Left hindlimb (tissue), 1 donor: ENCODE measurements around the gene PEX19.
"Not testable (repeated sequence)": the region's sequence is repeated elsewhere in the genome, so short reads cannot be mapped to it uniquely, and the experiment has no call there.

ENCODE experiments used
- DNase-seq: peaks from one replicate; pipeline ENCODE4 v3.0.0-alpha.2; 2018

Gene PEX19

DNA sequence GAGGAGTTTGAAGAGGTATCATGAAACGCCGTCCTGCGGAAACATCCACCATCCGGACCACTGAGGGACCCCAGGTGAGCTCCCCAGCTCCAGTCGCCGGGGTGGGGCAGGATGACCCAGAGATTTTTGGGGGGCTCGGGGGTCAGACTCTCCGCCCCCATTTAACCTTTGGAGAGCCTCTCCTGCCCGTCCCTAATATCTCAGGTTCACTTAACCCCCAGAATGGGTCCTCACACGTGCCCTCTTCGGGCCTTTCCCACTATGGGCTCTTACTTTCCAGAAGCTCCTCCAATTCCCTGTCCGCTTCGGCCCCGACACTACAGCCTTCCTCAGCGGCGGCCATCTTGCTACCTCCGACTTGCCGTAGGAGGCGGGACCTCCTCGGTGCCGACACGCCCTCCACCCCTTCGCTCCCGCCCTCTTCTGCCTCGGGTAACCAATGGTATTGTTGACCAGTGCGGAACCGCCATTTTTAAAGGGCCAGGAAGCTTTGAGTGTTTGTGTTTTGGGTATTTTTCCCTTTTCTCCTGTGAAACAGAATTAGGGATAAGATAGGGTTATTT, at the start of gene PEX19:
Gene PEX19, minus strand, starts transcription at position 352 of the 563 bp plus-strand sequence. Its CDS starts 9 bp downstream, at position 343.
- peak; percentile 95 for DNase-seq

DNA sequence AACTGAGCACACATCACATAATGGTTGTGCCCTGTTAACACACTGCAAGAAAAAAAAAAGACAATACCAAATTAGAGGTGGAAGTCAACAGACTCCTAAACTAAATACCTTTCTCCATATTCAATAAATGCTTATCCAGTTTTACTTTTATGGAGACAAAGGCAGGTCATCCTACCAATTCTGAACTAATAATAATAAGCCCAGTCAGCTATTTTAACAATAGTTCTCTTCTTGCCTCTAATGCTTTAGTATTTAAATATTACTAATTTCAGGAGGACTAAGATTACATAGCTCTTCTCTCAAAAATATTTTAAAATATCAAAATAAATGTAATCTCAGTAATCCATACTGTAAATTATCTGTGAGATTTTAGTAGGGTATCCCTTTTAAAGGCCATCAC, 47.6 kb upstream of the PEX19 start:
- no peak for DNase-seq

- DNase-seq = no peak
Measured at GRCh38 chr1:160330119-160330518, 45.2 kb upstream of the PEX19 start.

- no peak for DNase-seq
Measured at GRCh38 chr1:160328184-160328583, 43.3 kb upstream of the PEX19 start.

- DNase-seq = no peak
Measured at GRCh38 chr1:160326418-160326817, 41.5 kb upstream of the PEX19 start.

GRCh38 chr1:160325252-160325651, 40.3 kb upstream of the PEX19 start:
- DNase-seq = no peak

GRCh38 chr1:160322831-160323230, 37.9 kb upstream of the PEX19 start:
- DNase-seq = no peak

DNA sequence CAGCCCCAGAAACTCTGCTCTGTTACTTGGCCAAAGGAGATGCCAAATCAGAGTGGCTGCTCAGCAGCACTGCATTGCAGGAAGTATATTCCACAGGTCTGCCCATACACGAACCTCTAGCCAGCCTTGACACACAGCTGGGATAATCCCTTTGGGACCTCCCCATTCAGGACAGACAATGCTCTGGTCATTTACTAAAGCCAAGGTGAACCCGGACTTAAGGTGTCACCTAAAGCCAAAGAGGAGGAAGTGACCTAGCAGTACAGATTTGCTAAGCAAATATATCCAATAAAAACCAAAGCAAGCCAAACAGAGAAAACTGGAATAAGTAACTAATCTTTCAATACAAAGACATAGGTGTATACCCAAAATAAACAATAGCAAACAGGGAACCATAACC, 30.4 kb upstream of the PEX19 start:
- DNase-seq = no peak

DNA sequence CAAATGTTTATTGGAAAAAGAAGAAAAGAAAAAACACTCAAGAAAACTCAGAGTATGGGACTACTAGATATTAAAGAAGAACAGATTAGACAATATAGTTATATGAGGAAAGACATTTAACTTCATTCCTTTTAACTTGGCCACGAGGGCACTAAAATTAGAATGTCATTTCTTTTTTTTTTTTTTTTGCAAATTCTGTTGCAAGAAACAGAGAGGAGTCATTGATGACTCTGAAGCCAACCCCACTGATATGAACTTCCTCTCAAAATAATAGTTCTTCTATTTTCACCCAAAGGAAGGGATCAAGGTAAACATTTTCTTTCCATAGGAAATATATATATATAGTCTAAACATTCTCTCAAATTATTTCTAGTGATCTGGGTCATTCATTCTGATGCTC, 24.6 kb upstream of the PEX19 start:
- DNase-seq = no peak

GRCh38 chr1:160309185-160309557, 24.2 kb upstream of the PEX19 start:
- DNase-seq = no peak

GRCh38 chr1:160308451-160309184, 23.7 kb upstream of the PEX19 start:
- DNase-seq = no peak

DNA sequence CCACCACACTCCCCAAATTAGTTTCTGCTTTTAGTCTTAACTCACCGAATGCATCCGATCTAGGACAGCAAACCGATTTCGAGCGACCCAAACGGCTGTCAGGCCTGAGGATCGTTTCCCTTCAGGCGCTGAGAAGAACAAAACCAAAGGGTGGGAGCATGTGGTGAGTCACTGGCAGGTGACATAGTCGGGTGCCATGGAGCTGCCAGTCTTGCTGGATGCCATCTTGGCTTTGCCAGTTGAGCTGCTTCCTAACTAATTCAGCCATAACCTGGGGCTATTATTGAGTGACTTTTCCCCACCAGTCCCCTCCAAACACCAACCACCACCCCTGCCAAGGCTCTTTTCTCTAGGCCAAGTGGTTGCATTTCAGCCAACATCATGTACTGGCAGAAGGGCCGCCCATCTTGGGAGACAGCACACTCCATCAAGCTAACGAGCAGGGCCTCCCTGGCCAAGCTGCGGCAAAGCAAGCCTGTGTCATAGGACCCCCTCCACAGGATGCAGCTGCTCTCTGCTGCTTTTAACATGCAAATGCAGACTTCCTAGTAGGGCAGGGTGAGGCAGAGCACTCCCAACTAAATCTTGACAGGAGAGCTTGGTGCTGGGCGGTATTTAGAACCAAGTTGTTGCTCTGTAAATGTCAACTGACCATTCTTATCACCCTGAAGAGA, 22.3 kb upstream of the PEX19 start:
- DNase-seq = no peak

GRCh38 chr1:160300173-160300572, 15.2 kb upstream of the PEX19 start:
- DNase-seq = no peak

DNA sequence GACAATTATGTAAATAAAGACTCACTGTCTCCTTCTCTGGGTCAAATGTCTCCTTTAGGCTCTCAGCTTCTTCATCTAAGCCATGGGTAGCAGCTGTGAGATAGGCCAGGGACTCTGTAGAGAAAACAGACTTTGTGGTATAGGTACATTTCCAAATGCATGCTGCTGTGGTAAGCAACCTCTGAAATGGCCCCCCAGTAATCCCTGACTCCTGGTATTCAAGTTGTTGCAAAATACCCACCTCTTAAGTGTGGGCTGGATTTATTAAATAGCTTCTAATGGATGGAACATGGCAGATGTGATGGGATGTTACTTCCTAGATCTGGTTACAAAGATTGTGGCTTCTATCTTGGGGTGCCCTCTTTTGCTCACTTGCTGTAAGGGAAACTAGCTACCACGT, 11.1 kb upstream of the PEX19 start:
- DNase-seq = no peak

DNA sequence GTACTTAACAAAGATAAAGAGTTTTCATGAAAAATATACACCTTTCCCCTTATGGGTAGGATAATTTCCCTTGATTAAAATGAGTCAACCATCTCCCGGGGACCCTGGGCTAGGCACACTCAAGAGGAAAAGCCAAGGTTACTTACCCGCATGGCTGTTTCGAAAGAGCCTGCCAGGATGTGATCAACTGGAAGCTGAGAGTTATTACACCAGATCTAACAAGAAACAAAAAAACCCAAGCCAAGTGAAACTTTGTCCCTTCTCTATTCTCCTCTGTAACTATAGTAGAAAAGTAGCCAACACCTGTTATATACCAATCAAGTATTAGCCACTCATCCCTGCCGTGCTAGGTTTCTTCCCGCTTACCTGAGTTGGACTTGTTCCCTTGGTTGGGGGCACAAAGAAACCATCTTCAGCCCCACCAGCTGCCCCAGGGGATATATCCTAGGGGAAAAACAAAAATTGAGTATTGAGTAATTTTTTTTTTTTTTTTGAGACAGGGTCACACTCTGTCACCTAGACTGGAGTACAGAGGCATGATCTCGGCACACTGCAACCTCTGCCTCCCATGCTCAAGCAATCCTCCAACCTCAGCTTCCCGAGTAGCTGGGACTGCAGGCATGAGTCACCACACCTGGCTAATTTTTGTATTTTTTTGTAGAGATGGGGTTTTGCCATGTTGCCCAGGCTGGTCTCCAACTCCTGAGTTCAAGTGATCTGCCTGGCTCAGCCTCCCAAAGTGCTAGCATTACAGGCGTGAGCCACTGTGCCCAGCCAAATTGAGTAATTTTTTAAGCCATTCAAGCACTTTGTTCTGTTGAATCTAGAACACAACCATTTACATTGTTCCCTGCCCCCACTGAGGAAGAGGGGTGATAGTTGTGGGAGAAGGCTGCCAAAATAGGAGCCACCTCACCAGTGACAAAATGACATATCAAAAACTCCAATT, 8.4 kb upstream of the PEX19 start:
- DNase-seq = no peak

DNA sequence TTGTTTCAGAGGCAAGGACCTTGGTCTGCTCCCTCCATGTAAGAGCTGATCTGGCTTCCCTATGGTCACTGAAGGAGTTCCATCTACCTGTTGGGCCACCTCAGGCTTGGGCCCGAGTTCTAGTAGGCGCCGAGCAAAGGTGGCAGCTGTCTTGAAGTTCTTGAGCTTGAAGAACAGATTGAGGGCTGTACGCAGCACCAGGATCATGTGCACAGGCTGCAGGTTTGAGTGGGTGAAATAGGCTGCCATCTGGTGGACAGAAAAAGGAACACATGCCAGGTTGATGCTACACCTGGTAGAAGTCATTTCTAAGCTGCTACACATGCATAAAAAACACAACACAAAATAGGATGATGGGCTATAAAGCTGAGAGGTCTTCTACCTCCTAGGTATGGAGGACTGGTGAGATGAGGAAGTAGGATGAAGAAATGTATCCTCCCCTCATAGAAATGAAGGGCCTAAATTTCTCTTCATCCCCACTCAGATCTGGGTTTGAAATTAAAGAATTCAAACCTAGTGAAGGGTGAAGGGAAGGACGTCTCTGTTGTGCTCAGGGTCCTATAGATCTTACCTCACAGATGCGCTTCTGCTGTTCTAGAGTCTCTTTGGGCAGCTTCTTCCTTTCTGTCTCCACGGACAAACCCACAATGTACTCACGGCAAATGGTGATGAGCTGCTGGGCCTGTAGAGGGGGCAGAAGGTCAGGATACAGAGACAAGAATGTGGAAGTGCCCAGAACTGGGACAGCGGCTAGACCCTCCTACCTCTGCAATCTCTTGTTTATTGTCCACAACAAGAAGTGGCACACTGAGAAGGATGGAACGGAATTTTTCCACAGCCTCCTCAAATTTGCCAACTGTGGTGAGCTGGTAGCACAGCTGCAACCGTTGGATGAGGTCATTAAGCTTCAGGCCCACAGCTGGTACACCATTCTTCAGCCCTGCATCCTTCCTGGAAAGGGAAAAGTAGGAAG, 6.6 kb upstream of the PEX19 start:
- DNase-seq = peak; percentile 45

GRCh38 chr1:160287769-160288168, 2.8 kb upstream of the PEX19 start:
- not testable (repeated sequence) for DNase-seq

DNA sequence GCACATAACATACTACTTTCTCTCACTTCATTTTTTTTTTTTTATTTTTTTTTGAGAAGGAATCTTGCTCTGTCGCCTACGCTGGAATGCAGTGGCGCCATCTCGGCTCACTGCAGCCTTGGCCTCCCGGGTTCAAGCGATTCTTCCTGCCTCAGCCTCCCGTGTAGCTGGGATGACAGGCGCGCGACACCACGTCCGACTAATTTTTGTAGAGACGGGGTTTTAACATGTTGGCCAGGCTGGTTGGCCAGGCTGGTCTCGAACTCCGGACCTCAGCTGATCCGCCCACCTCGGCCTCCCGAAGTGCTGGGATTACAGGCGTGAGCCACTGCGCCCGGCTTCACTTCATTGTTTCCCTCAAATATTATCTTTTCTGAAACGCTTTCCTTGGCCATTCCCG, 573 bp upstream of the PEX19 start:
- no peak for DNase-seq

- DNase-seq = peak; percentile 36
Measured at GRCh38 chr1:160284220-160284781, 632 bp downstream of the PEX19 start.

DNA sequence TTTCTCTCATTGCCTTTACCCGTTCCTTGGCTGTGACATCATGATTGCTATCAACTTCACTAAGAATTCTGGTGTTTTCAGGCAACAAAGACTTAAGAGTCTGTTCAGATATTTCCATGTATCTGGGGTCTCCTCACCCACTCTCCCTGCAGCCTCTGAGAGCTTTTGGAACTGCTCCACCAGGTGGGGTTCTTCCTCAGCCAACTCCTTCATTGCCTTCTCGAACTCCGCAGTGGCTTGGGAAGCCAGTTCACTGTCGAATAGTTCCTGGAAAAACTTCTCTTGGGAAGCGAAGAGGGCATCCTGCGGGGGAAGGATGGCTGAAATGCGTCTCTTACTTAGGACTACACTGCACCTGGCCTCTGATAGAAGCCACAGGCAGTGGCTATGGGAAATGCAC, 2.1 kb downstream of the PEX19 start:
- DNase-seq = no peak

GRCh38 chr1:160277987-160278386, 6.9 kb downstream of the PEX19 start:
- DNase-seq = no peak

DNA sequence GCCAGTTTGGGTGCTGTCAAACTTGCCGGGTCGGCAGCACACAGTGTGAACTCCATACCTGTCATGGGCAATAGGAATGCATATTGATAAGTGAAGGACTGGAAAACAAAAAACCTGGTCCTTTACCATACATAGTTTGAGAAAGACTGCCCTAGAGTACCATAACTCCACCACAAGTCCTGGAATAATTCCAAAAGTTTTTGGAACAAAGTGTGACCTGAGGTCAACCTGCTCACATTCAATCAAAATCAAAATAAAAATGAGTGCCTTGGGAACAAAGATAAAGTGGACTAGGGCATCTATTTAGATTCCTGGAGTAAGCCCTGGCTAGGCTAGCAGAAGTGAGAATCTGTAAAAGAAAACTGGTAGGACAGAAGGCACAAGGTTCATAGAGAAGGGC, 7.6 kb downstream of the PEX19 start:
- DNase-seq = no peak
